GM12878 (cell line): ENCODE data around the gene FAM114A1. TPM values are rescaled to one million over a fixed set of nuclear protein-coding genes. Genes with fewer than 3 reads are reported as not detected.

Experiments
- ATAC-seq: fragments of 200-7000 bp; cut with Tn5 transposase; 3 replicates; pipeline ENCODE4 v1.9.1; 2020; ENCODE audit warnings: mild to moderate bottlenecking, moderate library complexity
- BruUV-seq: library from RNA; stranded (reverse); fragments of 400-500 nt; replicated peaks from 2 replicates; lab custom pipeline; 2021; lab: Mats Ljungman, UMichigan
- CTCF ChIA-PET: fragments of 300-600 bp; sonication (Branson Sonifier 250); formaldehyde crosslinking; extraction: SDS; loops from one replicate; lab custom pipeline; 2021; ENCODE audit warnings: inconsistent platforms; lab: Yijun Ruan, JAX
- POLR2A ChIA-PET: fragments of 350-600 bp; formaldehyde crosslinking; extraction: SDS; loops from one replicate; lab custom pipeline; 2021; ENCODE audit warnings: inconsistent platforms; lab: Charles Lee
- RAD21 ChIA-PET: fragments of 300-600 bp; sonication (Branson Sonifier 250); formaldehyde crosslinking; loops from one replicate; lab custom pipeline; 2023; ENCODE audit warnings: antibody characterized with exemption; ENCODE audit not compliant: unreplicated experiment; lab: Charles Lee
- SMC1A ChIA-PET: fragments of 300-600 bp; sonication (Branson Sonifier 250); formaldehyde crosslinking; loops from one replicate; lab custom pipeline; 2023; ENCODE audit not compliant: unreplicated experiment, uncharacterized antibody; lab: Charles Lee
- DNase-seq: peaks from one replicate; pipeline ENCODE4 v3.0.0-alpha.2; 2011; ENCODE audit warnings: low read depth, low spot score
- FAIRE-seq: peaks from 3 replicates; lab custom pipeline; 2011; peaks lifted over from hg19 to GRCh38; lab: Jason Lieb, UNC
- H2AFZ ChIP-seq: 2 replicates; pipeline ENCODE4 v1.6.0; 2011; ENCODE audit warnings: low read depth, low read length, control low read depth; ENCODE audit not compliant: control insufficient read depth
- H3K27ac ChIP-seq: 2 replicates; pipeline ENCODE4 v1.5.1; 2011; ENCODE audit warnings: control low read depth; ENCODE audit not compliant: control insufficient read depth, insufficient read depth
- H3K27me3 ChIP-seq, 2 experiments: replicated peaks in 1 of 2; 2 replicates each; pipeline versions ENCODE4 v1.6.0 to v1.6.1; 2011; ENCODE audit warnings: low read length in 1 of 2; ENCODE audit not compliant: control insufficient read depth in 2 of 2, insufficient read depth in 2 of 2
- H3K36me3 ChIP-seq, 2 experiments: 2 replicates each; pipeline ENCODE4 v1.5.1; 2011; ENCODE audit warnings: low read length in 1 of 2; ENCODE audit not compliant: control insufficient read depth in 2 of 2, insufficient read depth in 2 of 2
- H3K4me1 ChIP-seq: 2 replicates; pipeline ENCODE4 v1.6.1; 2011; ENCODE audit warnings: mild to moderate bottlenecking, low read length, moderate library complexity, mixed read lengths; ENCODE audit not compliant: control insufficient read depth, insufficient read depth
- H3K4me2 ChIP-seq: 2 replicates; pipeline ENCODE4 v1.6.0; 2011; ENCODE audit warnings: control low read depth; ENCODE audit not compliant: control insufficient read depth, insufficient read depth
- H3K4me3 ChIP-seq: fragments of 200-600 bp; sonication (generic); 2 replicates; pipeline ENCODE4 v1.5.1; 2016
- H3K79me2 ChIP-seq: 2 replicates; pipeline ENCODE4 v1.6.0; 2011; ENCODE audit warnings: low read length; ENCODE audit not compliant: control insufficient read depth, insufficient read depth
- H3K9ac ChIP-seq: 2 replicates; pipeline ENCODE4 v1.8.0; 2011; ENCODE audit warnings: low read length, control low read depth, mixed read lengths; ENCODE audit not compliant: control insufficient read depth, insufficient read depth
- H3K9me3 ChIP-seq: replicated peaks from 3 replicates; pipeline ENCODE4 v1.5.1; 2011; ENCODE audit warnings: mild to moderate bottlenecking, low read length; ENCODE audit not compliant: control insufficient read depth, insufficient read depth
- H4K20me1 ChIP-seq: 2 replicates; pipeline ENCODE4 v1.6.0; 2011; ENCODE audit not compliant: control insufficient read depth, insufficient read depth
- RBBP5 ChIP-seq: fragments of 200-600 bp; sonication (generic); conservative IDR thresholded peaks from 2 replicates; pipeline ENCODE4 v1.6.1; 2016
- SP1 ChIP-seq: IDR thresholded peaks from one replicate; pipeline ENCODE4 v1.6.1; 2011; ENCODE audit warnings: low read depth, low read length
- WGBS: methylation state at CpG from one replicate; pipeline ENCODE4 v1.1.6; 2016; ENCODE audit warnings: low lambda C conversion rate; ENCODE audit not compliant: insufficient replicate concordance, insufficient coverage; ENCODE audit errors: missing lambda C conversion rate; 5-methylcytosine and 5-hydroxymethylcytosine counted together
- in situ Hi-C: fragments of 300-500 bp; cut with MboI; formaldehyde crosslinking; loops from 9 replicates; pipeline ENCODE4 v1.14.3; 2018; ENCODE audit warnings: mixed read lengths
- intact Hi-C: fragments of 100-400 bp; cut with micrococcal nuclease; formaldehyde crosslinking; loops from one replicate; pipeline ENCODE4 v1.14.2; 2022; ENCODE audit not compliant: unreplicated experiment
- polyA plus RNA-seq, 11 experiments: library from polyadenylated mRNA; depleted of rRNA in 4 of 11; unstranded in 6 of 11; stranded (reverse) in 5 of 11; fragments of >200 nt; fragmentation: Nextera tagmentation in 4 of 11; fragmentation: Illumina TruSeq in 1 of 11; extraction: Ambion mirVana in 4 of 11; extraction: Trizol in 1 of 11; gene quantifications; 1 replicate in 1 of 11; 2 replicates in 10 of 11; pipeline versions ENCODE4 v1.2.1 to v1.2.3, GENCODE V29; 2011 to 2016; ENCODE audit warnings: inconsistent platforms in 2 of 11, missing spikeins in 2 of 11, low read depth in 1 of 11
- total RNA-seq, 4 experiments: library from RNA; depleted of rRNA in 3 of 4; stranded (reverse); fragments of >200 nt in 3 of 4; fragmentation: Illumina TruSeq in 1 of 4; extraction: Trizol in 1 of 4; gene quantifications; 2 replicates each; pipeline versions ENCODE4 v1.2.1 to v1.2.3, GENCODE V29; 2013 to 2021
- TF ChIP-seq, protein P1 (sequence below): fragments of 450-650 bp; formaldehyde crosslinking; IDR thresholded peaks from 2 replicates; pipeline ENCODE4 v1.4.0; 2020; ENCODE audit warnings: mild to moderate bottlenecking, moderate library complexity
- TF ChIP-seq, protein P2 (sequence below): fragments of 450-650 bp; IDR thresholded peaks from 2 replicates; pipeline ENCODE4 v1.6.1; 2016; ENCODE audit warnings: mild to moderate bottlenecking, moderate library complexity, borderline replicate concordance

The FAM114A1 gene
- total and polyA plus RNA-seq, 10 of the 15 experiments (the other 5 are each of a cell fraction or from before 2014, with no cell fraction given), result 1.3 to 6.2 (median 3.9) TPM

DNA sequence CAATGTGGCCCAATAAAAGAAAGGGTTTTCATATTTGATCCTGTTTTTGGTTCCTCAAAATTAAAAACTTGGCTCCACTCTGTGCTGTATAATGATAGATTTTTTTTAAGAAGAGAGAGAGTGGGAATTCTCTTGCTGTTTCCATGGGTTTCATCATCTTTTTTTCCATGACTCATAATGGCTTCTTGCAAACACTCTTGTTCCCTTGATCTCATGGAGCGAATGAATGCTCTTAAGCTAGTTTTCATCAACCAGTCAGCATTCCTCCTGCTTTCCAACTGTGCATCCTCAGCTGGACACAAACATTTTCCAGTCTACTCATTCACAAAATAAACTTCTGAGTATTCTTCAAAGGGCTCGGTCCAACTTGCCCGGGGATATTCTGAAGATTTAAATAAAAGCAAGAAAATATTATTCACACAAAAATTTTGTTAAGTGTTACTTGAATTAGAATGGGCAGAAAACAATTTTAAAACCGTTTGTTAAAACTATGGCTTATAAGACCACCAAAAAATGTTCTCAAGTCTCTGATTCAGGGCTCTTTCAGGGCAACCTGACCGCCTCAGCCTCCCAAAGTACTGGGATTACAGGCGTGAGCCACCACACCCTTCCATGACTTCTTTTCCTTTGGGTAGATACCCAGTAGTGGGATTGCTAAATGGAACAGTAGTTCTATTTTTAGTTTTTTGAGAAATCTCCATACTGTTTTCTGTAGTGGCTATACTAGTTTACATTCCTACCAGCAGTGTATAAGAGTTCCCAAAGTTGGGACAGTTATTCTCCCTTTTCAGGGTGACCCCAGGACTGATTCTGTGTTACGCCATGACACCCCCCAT is 99.9 kb downstream of the FAM114A1 start:
- DNase-seq (no peak), ATAC-seq (no peak), FAIRE-seq (no peak)
- Histone ChIP-seq H3K36me3 (peaks cover 0 to 8% of the 10 kb centered on the region in 2 experiments; a peak in 2 of 4 replicates), H3K79me2 (no peaks in the 10 kb centered on the region), H3K9me3 (no peaks in the 10 kb centered on the region), H2AFZ (no peak overlapping the region), H3K27me3 (no peaks in the 10 kb centered on the region), H3K4me3 (no peak overlapping the region), H3K4me2 (no peak overlapping the region), H3K4me1 (no peaks in the 10 kb centered on the region), H3K9ac (no peak overlapping the region), H4K20me1 (no peaks in the 10 kb centered on the region), H3K27ac (no peak overlapping the region)
- ChIA-PET POLR2A (no interaction called here), SMC1A (no interaction called here), CTCF (interaction anchor here (0.6 kb wide), 1 partner anchor 11 kb away, joined by 3 read pairs; no protein-coding TSS in a partner anchor), RAD21 (no interaction called here)
- 97% methylated on average over 7 of the region's 7 CpGs for WGBS
- BruUV-seq, result no TSS peak
- TF ChIP-seq SP1, result no peak
- TF ChIP-seq, protein P1, sequence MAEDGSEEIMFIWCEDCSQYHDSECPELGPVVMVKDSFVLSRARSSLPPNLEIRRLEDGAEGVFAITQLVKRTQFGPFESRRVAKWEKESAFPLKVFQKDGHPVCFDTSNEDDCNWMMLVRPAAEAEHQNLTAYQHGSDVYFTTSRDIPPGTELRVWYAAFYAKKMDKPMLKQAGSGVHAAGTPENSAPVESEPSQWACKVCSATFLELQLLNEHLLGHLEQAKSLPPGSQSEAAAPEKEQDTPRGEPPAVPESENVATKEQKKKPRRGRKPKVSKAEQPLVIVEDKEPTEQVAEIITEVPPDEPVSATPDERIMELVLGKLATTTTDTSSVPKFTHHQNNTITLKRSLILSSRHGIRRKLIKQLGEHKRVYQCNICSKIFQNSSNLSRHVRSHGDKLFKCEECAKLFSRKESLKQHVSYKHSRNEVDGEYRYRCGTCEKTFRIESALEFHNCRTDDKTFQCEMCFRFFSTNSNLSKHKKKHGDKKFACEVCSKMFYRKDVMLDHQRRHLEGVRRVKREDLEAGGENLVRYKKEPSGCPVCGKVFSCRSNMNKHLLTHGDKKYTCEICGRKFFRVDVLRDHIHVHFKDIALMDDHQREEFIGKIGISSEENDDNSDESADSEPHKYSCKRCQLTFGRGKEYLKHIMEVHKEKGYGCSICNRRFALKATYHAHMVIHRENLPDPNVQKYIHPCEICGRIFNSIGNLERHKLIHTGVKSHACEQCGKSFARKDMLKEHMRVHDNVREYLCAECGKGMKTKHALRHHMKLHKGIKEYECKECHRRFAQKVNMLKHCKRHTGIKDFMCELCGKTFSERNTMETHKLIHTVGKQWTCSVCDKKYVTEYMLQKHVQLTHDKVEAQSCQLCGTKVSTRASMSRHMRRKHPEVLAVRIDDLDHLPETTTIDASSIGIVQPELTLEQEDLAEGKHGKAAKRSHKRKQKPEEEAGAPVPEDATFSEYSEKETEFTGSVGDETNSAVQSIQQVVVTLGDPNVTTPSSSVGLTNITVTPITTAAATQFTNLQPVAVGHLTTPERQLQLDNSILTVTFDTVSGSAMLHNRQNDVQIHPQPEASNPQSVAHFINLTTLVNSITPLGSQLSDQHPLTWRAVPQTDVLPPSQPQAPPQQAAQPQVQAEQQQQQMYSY, result no peak
- TF ChIP-seq RBBP5, result no peak
- TF ChIP-seq, protein P2, sequence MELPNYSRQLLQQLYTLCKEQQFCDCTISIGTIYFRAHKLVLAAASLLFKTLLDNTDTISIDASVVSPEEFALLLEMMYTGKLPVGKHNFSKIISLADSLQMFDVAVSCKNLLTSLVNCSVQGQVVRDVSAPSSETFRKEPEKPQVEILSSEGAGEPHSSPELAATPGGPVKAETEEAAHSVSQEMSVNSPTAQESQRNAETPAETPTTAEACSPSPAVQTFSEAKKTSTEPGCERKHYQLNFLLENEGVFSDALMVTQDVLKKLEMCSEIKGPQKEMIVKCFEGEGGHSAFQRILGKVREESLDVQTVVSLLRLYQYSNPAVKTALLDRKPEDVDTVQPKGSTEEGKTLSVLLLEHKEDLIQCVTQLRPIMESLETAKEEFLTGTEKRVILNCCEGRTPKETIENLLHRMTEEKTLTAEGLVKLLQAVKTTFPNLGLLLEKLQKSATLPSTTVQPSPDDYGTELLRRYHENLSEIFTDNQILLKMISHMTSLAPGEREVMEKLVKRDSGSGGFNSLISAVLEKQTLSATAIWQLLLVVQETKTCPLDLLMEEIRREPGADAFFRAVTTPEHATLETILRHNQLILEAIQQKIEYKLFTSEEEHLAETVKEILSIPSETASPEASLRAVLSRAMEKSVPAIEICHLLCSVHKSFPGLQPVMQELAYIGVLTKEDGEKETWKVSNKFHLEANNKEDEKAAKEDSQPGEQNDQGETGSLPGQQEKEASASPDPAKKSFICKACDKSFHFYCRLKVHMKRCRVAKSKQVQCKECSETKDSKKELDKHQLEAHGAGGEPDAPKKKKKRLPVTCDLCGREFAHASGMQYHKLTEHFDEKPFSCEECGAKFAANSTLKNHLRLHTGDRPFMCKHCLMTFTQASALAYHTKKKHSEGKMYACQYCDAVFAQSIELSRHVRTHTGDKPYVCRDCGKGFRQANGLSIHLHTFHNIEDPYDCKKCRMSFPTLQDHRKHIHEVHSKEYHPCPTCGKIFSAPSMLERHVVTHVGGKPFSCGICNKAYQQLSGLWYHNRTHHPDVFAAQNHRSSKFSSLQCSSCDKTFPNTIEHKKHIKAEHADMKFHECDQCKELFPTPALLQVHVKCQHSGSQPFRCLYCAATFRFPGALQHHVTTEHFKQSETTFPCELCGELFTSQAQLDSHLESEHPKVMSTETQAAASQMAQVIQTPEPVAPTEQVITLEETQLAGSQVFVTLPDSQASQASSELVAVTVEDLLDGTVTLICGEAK, result no peak
- in situ Hi-C loops, result no loop called here
- intact Hi-C loops, result no loop called here
